Pancreas (tissue), 10 donors: ENCODE measurements around the gene BTBD16. TPM values are rescaled to one million over a fixed set of nuclear protein-coding genes. Genes with fewer than 3 reads are reported as not detected.
A peak's percentile ranks its signal among the peaks of the same experiment; 100 is the strongest.

Experiments used
- ATAC-seq, 4 donors: fragments of 200-7000 bp; cut with Tn5 transposase; one replicate each; pipeline versions ENCODE4 v1.8.0 to v1.9.1; 2020; ENCODE audit warnings: mild to moderate bottlenecking in 4 of 4, moderate library complexity in 4 of 4
- DNase-seq, 6 donors: peaks; one replicate each; pipeline ENCODE4 v3.0.0-alpha.2; 2020
- FAIRE-seq: peaks from 2 replicates; lab custom pipeline; 2012; peaks lifted over from hg19 to GRCh38; lab: Jason Lieb, UNC
- H3K27ac ChIP-seq, 4 donors: fragments of 200-600 bp; sonication (generic); 1 replicate in 3 of 4; 2 replicates in 1 of 4; pipeline versions ENCODE4 v1.5.0 to v1.8.0; 2020
- H3K27me3 ChIP-seq, 4 donors: fragments of 200-600 bp; one replicate each; pipeline ENCODE4 v1.8.0; 2021
- H3K36me3 ChIP-seq, 3 donors: fragments of 200-600 bp; sonication (generic) in 1 of 3; one replicate each; pipeline versions ENCODE4 v1.5.0 to v1.8.0; 2020 to 2021
- H3K4me1 ChIP-seq, 3 donors: fragments of 200-600 bp; one replicate each; pipeline ENCODE4 v1.8.0; 2021
- H3K4me3 ChIP-seq, 4 donors: fragments of 200-600 bp; sonication (generic) in 2 of 4; one replicate each; pipeline versions ENCODE4 v1.5.0 to v1.8.0; 2020 to 2021
- H3K9me3 ChIP-seq, 4 donors: fragments of 200-600 bp; one replicate each; pipeline ENCODE4 v1.8.0; 2021
- CTCF ChIP-seq, 4 donors: fragments of 200-600 bp; sonication (generic) in 3 of 4; IDR thresholded peaks; one replicate each; pipeline versions ENCODE4 v1.5.0 to v1.8.0; 2021; ENCODE audit warnings: antibody characterized with exemption in 4 of 4
- WGBS, 2 donors: extraction: QIAGEN DNeasy Blood & Tissue Kit; methylation state at CpG; one replicate each; pipeline ENCODE4 v1.1.7; 2013; 5-methylcytosine and 5-hydroxymethylcytosine counted together
- intact Hi-C, 3 donors: fragments of 100-400 bp; cut with DNase I; formaldehyde crosslinking; loops; one replicate each; pipeline versions ENCODE4 v1.11.1 to v1.14.2; 2022
- polyA plus RNA-seq, 2 donors: library from polyadenylated mRNA; stranded (reverse); fragments of 200-250 nt; gene quantifications; one replicate each; pipeline ENCODE4 v1.2.3, GENCODE V29; 2013
- total RNA-seq, 6 donors: library from RNA; stranded (reverse); fragmentation: NEBNext Ultra II Directional in 4 of 6; extraction: Animal tissue kit (Norgen Biotek cat#: 25700) in 4 of 6; gene quantifications; one replicate each; pipeline versions ENCODE4 v1.2.1 to v1.2.4, GENCODE V29; 2021 to 2023
- donor health status: healthy with polysubstance abuse.
- donor health status: DM: no; HTN: no; CAD: no; lungs with moderate emphysema.
- donor health status: DM: no; HTN: no; CAD: no.
- donor health status: control.
- donor health status: control.
- donor health status: Bipolar disorder and iron deficiency.
- donor health status: DM: yes; HTN: yes; CAD: no.
- donor health status: DM: no; HTN: no; CAD: no.
- donor health status: DM: no; HTN: no; CAD: no.
- donor health status: DM: yes; HTN: yes; CAD: no.

Gene BTBD16
- total and polyA plus RNA-seq, 8 donors = 0.14 to 0.52 (median 0.34) TPM; not detected in 3

DNA sequence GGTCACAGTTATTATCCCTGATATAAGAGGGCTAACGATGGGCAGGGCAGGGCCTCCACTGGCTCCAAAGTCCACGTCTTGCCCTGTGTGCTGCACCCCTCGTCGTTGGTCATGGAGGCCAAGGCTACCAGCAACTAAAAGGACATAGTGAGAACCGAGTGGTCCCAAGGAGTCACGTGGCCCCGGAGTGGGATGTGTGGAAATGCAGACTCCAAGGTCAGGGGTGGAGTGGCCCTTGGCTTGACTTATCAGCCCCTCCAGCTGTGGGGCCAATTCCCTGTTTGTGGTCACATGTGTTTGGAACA is 30.7 kb downstream of the BTBD16 start:
- intact Hi-C loops = no loop called here
- TF ChIP-seq CTCF (IDR thresholded peaks at IDR 0.05) = no peak
- FAIRE-seq (no peak), ATAC-seq (no peak), DNase-seq (peak in 1 of 6 donors; percentile 8)
- no peak overlapping the region for H3K4me3 ChIP-seq
- peaks cover 0 to 9% (median 0%) of the 10 kb centered on the region in 3 donors for H3K4me1 ChIP-seq
- H3K9me3 ChIP-seq = no peaks in the 10 kb centered on the region
- H3K36me3 ChIP-seq = no peaks in the 10 kb centered on the region
- 71 to 73% methylated on average over 7 of the region's 7 CpGs for WGBS, 2 donors
- H3K27ac ChIP-seq = no peak overlapping the region
- H3K27me3 ChIP-seq = no peaks in the 10 kb centered on the region

GRCh38 chr10:122302315-122302714 is 31.2 kb downstream of the BTBD16 start:
- Histone ChIP-seq H3K4me1 (peaks cover 0 to 14% (median 3%) of the 10 kb centered on the region in 3 donors), H3K9me3 (no peaks in the 10 kb centered on the region), H3K36me3 (no peaks in the 10 kb centered on the region), H3K4me3 (no peak overlapping the region), H3K27ac (no peak overlapping the region), H3K27me3 (no peaks in the 10 kb centered on the region)
- DNase-seq (peak in 1 of 6 donors; percentile 4), ATAC-seq (no peak), FAIRE-seq (no peak)
- WGBS, 2 donors = 82 to 86% methylated on average over 4 of the region's 4 CpGs
- intact Hi-C loops = no loop called here
- TF ChIP-seq CTCF (IDR thresholded peaks at IDR 0.05) = no peak

DNA sequence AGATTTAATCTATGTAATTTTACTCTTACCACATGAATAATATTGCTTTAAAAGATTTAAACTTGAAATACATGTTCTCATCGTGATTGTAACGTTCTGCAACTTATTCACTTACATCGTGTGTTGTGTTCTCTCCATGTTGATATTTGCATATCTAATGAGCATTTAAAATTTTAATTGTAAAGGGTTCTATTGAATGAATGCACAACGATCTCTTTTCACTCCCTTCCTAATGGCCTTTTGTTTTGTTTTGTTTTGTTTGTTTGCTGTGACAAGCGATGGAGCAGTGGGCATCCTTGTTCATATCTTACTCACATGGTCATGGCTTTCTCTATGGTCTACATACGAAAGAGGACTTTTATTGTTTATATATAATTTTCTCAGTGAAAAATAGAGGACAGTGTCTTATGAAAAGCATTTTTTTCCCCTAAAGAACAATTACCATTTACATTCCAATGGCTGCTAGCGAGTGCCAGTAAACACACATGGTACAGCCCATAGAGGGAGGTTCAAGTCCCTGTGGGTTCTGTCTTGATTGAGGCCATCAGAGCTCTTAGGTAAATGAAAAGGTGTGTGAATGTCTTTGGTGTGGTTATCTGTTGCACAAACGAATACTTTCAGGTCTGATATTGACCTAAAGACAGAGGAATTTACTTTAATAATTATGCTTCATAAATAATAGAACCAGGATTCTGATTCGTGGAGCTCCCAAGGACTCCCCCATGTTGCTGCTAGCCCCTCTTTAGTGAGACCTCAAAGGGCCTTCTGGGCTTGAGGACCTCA is 32.4 kb downstream of the BTBD16 start:
- no peak for DNase-seq
- H3K4me1 ChIP-seq = peaks cover 0 to 24% (median 15%) of the 10 kb centered on the region in 3 donors
- no peak for TF ChIP-seq CTCF (IDR thresholded peaks at IDR 0.05)
- H3K4me3 ChIP-seq = no peak overlapping the region
- no peak overlapping the region for H3K27ac ChIP-seq
- no peaks in the 10 kb centered on the region for H3K9me3 ChIP-seq
- WGBS, 2 donors = 73 to 77% methylated on average over 9 of the region's 9 CpGs
- H3K27me3 ChIP-seq = no peaks in the 10 kb centered on the region
- FAIRE-seq = no peak
- no peak for ATAC-seq
- H3K36me3 ChIP-seq = no peaks in the 10 kb centered on the region
- intact Hi-C loops = no loop called here

DNA sequence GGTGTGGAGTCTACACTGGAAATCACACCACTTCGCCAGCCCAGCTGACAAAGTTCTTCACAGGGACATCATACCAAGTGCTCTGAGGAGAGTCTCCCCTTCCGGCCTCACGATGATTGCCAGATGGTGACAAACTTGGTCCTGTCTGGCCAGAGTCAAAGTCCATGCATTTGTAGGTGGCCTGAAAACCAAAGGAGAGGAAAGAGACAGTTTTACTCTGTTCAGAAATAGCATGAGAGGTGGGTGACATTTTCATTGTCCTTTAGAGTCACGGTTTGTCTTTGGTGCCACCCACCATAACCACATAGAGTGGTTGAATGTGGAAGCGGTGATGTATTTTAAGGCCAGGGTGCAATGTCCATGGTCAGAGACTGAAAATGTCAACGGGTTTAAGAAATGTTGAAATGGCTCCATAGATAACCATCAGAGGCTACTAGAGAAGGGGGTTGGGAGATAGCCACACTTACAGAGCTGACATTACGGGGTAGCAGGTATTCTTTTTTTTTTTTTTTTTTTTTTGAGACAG is 33.0 kb downstream of the BTBD16 start:
- Histone ChIP-seq H3K27me3 (no peaks in the 10 kb centered on the region), H3K36me3 (no peaks in the 10 kb centered on the region), H3K4me3 (no peak overlapping the region), H3K9me3 (no peaks in the 10 kb centered on the region), H3K4me1 (peaks cover 0 to 30% (median 17%) of the 10 kb centered on the region in 3 donors), H3K27ac (no peak overlapping the region)
- peak in 1 of 6 donors; percentile 6 for DNase-seq
- no peak for TF ChIP-seq CTCF (IDR thresholded peaks at IDR 0.05)
- intact Hi-C loops = no loop called here
- no peak for FAIRE-seq
- ATAC-seq = no peak
- 89 to 91% methylated on average over 7 of the region's 7 CpGs for WGBS, 2 donors

DNA sequence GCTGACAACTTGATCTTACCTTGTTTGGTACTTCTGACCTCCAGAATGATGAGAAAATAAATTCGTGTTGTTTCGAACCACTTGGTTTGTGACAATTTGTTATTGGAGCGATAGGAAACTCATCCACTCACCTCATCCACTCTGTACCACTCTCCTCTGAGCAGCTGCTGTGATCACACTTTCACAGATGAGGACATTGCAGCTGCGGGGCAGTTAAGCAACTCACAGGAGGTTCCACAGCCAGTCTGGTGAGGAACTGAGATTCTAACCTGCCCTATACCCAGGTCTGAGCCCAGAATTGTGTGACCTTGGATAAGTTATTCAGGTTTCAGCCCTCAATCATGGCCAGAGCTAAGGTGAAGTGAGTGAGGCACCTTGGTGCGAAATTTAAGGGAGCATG is 35.2 kb downstream of the BTBD16 start:
- Histone ChIP-seq H3K9me3 (no peaks in the 10 kb centered on the region), H3K4me1 (peaks cover 10 to 47% (median 34%) of the 10 kb centered on the region in 3 donors), H3K27ac (peak overlapping the region in 1 of 4 donors; percentile 92), H3K27me3 (no peaks in the 10 kb centered on the region), H3K4me3 (no peak overlapping the region), H3K36me3 (no peaks in the 10 kb centered on the region)
- no peak for ATAC-seq
- 93 to 95% methylated on average over 5 of the region's 5 CpGs for WGBS, 2 donors
- intact Hi-C loops = no loop called here
- TF ChIP-seq CTCF (IDR thresholded peaks at IDR 0.05) = no peak
- FAIRE-seq = no peak
- peak in 1 of 6 donors; percentile 8 for DNase-seq
